BE2C (cell line): Measurements from ENCODE around the gene P2RX2.

Experiments used
- DNase-seq: peaks from one replicate; pipeline ENCODE4 v3.0.0-alpha.2; 2020
- H3K27me3 ChIP-seq: fragments of 250-450 bp; sonication (Bioruptor Pico); 2 replicates; pipeline ENCODE4 v1.5.1; 2020; ENCODE audit warnings: mild to moderate bottlenecking
- H3K36me3 ChIP-seq: fragments of 250-450 bp; sonication (Bioruptor Pico); 2 replicates; pipeline ENCODE4 v1.5.1; 2020; ENCODE audit warnings: mild to moderate bottlenecking
- H3K4me1 ChIP-seq: fragments of 250-450 bp; sonication (Bioruptor Pico); 2 replicates; pipeline ENCODE4 v1.5.1; 2020
- H3K4me3 ChIP-seq: 2 replicates; pipeline ENCODE4 v1.5.1; 2011; ENCODE audit warnings: low read depth, low read length
- H3K9me3 ChIP-seq: fragments of 250-450 bp; sonication (Bioruptor Pico); 2 replicates; pipeline ENCODE4 v1.5.1; 2020
- TF ChIP-seq, protein P1 (sequence below): IDR thresholded peaks from 2 replicates; pipeline ENCODE4 v1.5.1; 2012; ENCODE audit warnings: mild to moderate bottlenecking, low read depth, low read length

P2RX2 gene

DNA sequence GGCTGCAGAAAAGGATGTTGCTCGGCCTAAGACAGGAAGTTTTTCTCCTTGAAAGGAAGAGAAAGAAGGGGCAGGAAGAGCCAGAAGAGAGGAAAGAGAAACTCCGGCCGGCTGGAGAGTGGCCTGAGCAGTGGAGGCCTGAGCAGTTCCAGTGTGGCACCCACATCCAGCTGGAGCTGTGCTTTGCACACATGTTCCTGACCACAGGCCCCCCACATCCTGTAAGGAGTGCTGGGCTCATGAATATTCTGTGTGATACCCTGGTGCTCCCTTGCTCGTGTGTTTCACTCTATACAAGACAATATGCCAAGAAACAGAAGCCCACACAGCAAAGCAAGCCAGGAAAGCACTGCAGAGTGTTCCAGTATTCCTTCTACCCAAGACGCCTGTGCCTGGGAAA is 41.5 kb downstream of the P2RX2 start:
- Histone ChIP-seq H3K27me3 (no peaks in the 10 kb centered on the region), H3K4me1 (no peaks in the 10 kb centered on the region)
- DNase-seq: no peak

DNA sequence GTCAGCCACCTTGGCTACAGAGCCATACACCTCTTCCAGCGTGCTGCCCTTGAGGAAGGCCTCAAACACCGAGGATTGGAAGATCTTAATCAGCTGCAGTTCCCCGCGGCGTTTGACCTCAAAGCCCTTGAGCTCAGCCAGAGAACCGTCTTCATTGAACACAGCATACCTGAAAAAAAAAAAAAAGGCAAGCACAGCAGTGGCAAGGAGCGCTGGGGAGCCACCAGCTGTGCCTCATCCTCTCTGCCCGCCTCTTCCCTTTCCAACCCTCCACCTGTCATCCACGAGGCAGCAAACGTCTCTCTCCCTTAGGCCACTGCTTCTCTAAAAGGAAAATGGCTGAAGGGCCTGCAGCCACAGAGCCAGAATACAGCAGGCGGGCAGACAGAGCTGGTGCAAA is 42.4 kb downstream of the P2RX2 start:
- Histone ChIP-seq H3K4me1 (no peaks in the 10 kb centered on the region), H3K27me3 (no peaks in the 10 kb centered on the region), H3K9me3 (no peaks in the 10 kb centered on the region), H3K4me3 (no peak overlapping the region), H3K36me3 (peaks cover 92% of the 10 kb centered on the region)
- no peak for DNase-seq
- TF ChIP-seq, protein P1, sequence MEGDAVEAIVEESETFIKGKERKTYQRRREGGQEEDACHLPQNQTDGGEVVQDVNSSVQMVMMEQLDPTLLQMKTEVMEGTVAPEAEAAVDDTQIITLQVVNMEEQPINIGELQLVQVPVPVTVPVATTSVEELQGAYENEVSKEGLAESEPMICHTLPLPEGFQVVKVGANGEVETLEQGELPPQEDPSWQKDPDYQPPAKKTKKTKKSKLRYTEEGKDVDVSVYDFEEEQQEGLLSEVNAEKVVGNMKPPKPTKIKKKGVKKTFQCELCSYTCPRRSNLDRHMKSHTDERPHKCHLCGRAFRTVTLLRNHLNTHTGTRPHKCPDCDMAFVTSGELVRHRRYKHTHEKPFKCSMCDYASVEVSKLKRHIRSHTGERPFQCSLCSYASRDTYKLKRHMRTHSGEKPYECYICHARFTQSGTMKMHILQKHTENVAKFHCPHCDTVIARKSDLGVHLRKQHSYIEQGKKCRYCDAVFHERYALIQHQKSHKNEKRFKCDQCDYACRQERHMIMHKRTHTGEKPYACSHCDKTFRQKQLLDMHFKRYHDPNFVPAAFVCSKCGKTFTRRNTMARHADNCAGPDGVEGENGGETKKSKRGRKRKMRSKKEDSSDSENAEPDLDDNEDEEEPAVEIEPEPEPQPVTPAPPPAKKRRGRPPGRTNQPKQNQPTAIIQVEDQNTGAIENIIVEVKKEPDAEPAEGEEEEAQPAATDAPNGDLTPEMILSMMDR: no peak

More for the DNA sequence above, 41.5 kb downstream of the P2RX2 start:
- Histone ChIP-seq H3K9me3 (no peaks in the 10 kb centered on the region), H3K36me3 (peaks cover 87% of the 10 kb centered on the region), H3K4me3 (no peak overlapping the region)
- TF ChIP-seq, protein P1: no peak

DNA sequence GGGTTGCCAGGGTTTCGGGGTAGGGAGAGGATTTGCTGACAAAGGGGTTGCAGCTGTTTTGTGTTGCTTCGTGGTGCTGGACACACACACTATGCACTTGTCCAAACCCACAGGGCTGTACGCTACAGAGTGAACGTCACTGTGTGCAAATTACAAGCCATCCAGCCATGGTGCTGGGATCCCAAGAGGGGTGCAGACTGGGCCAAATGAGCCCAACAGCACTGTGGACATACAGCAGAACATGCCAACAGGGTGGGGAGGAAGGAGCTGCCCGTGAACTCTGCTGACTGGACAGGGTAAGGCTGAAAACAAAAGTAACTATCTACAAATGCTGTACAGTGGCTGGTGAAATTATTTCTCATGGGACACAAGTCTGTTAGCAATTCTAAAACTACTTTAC is 43.4 kb downstream of the P2RX2 start:
- no peak overlapping the region for H3K4me3 ChIP-seq
- TF ChIP-seq, protein P1: no peak
- H3K4me1 ChIP-seq: no peaks in the 10 kb centered on the region
- peaks cover 96% of the 10 kb centered on the region for H3K36me3 ChIP-seq
- H3K27me3 ChIP-seq: no peaks in the 10 kb centered on the region
- no peaks in the 10 kb centered on the region for H3K9me3 ChIP-seq
- DNase-seq: no peak

DNA sequence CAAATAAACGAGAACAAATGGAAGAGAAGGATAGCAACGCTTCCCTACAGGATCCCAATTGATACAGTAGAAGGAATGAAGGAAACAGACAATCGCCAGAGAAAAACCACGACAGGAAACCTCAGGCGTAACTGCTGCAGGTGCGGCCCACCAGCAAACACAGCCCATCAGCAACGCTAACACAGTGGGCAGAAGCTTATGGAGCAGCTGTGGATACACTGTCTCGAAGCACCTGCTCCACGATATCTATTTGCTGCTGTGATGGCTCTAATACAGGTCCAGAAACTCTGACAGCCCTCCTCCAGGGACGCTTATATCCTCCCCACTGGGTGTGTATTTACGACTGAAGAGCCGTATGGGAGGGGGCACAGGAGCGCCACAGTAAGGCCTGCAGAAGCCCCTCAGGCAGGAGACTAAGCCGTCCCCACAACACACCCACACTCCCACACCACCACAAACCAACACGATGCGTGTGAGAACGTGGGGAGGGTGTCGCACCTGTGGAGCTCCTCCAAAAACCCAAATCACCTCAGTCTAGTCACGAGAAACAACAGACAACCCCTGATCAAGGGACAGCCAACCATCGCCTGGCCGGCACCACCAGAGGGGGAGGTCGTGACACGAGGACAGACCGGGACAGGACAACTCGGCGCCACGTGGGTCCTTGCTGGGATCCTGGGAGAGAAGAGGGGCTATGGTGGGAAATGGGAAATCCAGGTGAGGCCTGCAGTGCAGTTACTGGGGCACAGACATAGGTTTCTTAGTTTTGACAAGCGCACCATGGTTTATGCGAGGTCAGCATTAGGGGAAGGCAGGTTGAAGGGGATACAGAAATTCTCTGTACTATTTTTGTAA is 44.6 kb downstream of the P2RX2 start:
- Histone ChIP-seq H3K36me3 (peaks cover 96% of the 10 kb centered on the region), H3K4me3 (no peak overlapping the region), H3K4me1 (no peaks in the 10 kb centered on the region), H3K27me3 (no peaks in the 10 kb centered on the region), H3K9me3 (no peaks in the 10 kb centered on the region)
- DNase-seq: no peak
- TF ChIP-seq, protein P1: no peak

DNA sequence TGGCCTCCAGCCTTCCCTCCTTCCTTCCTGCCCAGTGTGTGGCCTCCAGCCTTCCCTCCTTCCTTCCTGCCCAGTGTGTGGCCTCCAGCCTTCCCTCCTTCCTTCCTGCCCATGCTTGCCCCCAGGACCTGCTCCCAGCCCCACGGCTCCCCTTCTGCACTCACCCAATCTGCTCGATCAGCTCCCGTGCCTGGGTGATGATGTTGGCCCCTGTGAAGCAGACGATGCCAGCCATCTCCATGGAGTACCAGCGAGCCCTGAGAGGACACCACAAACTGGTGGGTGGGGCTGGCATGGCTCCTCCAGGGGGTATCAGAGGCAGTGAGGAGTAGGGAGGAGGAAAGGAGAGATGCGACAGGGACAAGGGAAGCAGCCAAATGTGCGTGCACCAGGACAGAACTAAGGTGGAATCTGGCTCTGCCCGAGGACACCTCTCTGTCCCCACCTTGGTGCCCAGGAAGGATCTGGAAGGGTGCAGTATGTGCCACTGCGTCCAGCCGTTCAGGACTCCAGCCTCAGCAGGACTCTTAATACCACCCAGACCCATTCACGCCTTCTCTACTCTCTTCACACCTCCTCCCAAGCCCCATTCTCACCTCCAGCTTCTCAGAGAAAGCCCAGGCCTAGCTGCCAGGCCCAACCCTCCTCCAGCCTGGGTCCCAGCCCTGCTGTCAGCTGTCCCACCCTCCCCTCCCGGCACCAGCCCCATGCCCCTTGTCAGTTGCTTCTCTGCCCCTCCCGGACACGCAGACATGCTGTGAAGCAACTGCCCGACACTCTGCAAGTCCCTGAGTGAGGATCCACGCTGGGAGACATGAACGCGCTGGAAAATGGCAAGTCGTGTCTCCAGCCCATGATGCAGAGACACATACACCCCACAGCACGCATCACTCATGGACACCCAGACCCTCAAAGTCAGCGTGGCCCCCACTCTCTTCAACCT is 45.9 kb downstream of the P2RX2 start:
- H3K36me3 ChIP-seq: peaks cover 94% of the 10 kb centered on the region
- H3K4me1 ChIP-seq: no peaks in the 10 kb centered on the region
- no peak for DNase-seq
- no peaks in the 10 kb centered on the region for H3K9me3 ChIP-seq
- no peak overlapping the region for H3K4me3 ChIP-seq
- TF ChIP-seq, protein P1: no peak
- H3K27me3 ChIP-seq: no peaks in the 10 kb centered on the region
